ENCODE results near the gene CUTC. TPM values are rescaled to one million over a fixed set of nuclear protein-coding genes. Genes with fewer than 3 reads are reported as not detected.

Gene CUTC
- total RNA-seq, 2 experiments from 2014 or later: 25.6 to 28.2 TPM

DNA sequence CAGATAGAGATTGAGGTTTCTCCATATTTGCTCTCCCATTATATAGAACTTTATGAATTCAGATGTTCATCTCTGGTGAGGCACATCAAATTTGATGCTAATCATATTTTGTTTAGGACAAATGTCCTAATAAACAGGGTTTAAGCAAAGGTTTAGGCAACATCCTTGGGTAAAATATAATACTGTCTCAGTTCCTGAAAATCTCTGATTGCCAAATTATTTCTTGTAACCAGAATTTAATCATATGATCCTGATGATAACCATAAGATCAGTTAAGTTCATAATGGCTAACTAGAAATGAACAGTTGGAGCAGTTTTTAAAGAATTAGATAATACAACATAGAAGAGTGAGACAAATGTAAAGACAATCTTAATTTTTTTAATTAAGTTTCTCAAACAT is 18.6 kb downstream of the CUTC start:
- DNase-seq: no peak
- ChIA-PET CTCF (no interaction called here), POLR2A (no interaction called here)
- Mint-ChIP-seq H3K27ac (no peak overlapping the region), H3K36me3 (ENCODE audit: low read depth) (peaks cover 39% of the 10 kb centered on the region), H3K9me3 (no peaks in the 10 kb centered on the region), H3K27me3 (no peaks in the 10 kb centered on the region), H3K4me1 (no peaks in the 10 kb centered on the region), H3K4me3 (no peak overlapping the region)

DNA sequence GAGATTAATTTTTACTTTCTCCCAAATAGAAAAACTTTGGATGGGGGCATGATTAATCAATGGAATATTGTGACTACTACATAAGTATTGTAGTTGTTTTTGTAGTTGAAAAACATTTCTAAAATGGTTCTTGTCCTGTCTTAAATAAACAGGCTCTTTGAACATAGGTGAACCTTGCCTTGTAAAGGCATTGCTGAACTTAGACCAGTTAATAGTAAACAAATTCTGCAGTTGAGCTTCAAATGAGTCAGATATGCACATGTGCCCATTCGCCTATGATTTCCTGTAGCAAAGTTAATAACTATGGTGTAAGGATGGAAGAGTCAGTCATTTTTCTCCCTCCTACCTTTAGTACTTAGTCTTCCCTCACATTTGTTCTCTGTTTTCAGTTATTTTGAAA is 22.6 kb downstream of the CUTC start:
- H3K27ac Mint-ChIP-seq: no peak overlapping the region
- H3K36me3 Mint-ChIP-seq (ENCODE audit: low read depth): peaks cover 53% of the 10 kb centered on the region
- no peak for DNase-seq
- no peaks in the 10 kb centered on the region for H3K9me3 Mint-ChIP-seq
- H3K27me3 Mint-ChIP-seq: no peaks in the 10 kb centered on the region
- H3K4me3 Mint-ChIP-seq: no peak overlapping the region
- CTCF ChIA-PET: no interaction called here
- H3K4me1 Mint-ChIP-seq: no peaks in the 10 kb centered on the region
- POLR2A ChIA-PET: no interaction called here

DNA sequence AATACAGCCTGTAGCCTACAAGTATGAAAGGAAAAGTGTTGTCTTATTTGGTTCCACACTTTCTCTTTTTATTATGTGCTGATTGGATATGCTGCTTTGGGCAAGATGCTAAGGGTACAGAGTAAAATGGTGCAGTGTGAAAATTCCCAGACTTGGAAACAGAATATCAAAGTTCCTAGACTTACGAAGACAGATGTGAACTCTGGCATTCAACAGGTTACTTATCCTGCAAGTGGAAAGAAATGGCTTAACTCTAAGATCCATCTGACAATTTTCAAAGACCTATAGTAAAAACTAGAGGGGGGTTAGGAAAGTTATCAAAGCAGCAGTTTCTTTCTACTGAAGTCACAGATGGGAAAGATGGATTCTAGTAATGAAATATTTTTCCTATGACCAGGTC is 24.1 kb downstream of the CUTC start:
- H3K4me3 Mint-ChIP-seq: no peak overlapping the region
- no peaks in the 10 kb centered on the region for H3K4me1 Mint-ChIP-seq
- DNase-seq: no peak
- H3K27me3 Mint-ChIP-seq: no peaks in the 10 kb centered on the region
- ChIA-PET POLR2A (no interaction called here), CTCF (interaction anchor here (1.6 kb wide), 1 partner anchor 17 kb away, joined by 3 read pairs; no protein-coding TSS in a partner anchor)
- no peak overlapping the region for H3K27ac Mint-ChIP-seq
- no peaks in the 10 kb centered on the region for H3K9me3 Mint-ChIP-seq
- peaks cover 57% of the 10 kb centered on the region for H3K36me3 Mint-ChIP-seq (ENCODE audit: low read depth)

DNA sequence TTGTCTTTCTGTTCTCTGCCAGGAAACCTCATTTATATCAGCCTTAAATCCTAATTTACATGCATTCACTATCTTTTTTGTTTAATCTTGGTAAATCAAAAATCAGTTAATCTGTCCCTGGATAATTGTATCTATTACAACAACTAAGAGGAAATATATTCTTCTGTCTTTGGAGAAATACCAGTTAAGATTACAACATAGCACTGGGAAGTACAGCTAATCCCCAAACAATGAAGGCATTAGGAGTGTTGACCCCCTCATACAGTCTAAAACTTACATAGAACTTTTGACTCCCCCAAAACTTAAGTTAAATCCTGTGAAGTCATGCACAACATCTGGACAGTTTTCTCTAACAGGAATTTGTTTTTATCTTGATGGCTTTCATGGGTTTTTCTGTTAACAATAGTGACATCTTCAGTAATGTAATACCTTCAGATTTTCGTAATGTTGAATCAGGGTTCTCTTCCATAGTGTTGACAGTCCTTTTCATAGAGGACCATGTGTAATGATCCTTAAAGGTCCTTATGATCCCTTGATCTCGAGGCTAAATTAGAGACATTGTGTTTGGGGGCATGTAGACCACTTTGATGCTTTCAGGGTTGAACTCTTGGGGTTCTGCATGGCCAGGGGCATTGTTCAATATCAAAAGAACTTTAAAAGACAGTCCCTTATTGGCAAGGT is 26.3 kb downstream of the CUTC start:
- Mint-ChIP-seq H3K36me3 (ENCODE audit: low read depth) (peaks cover 62% of the 10 kb centered on the region), H3K27ac (no peak overlapping the region), H3K27me3 (no peaks in the 10 kb centered on the region), H3K4me1 (no peaks in the 10 kb centered on the region), H3K4me3 (no peak overlapping the region), H3K9me3 (peaks cover 5% of the 10 kb centered on the region)
- no peak for DNase-seq
- ChIA-PET POLR2A (no interaction called here), CTCF (no interaction called here)

DNA sequence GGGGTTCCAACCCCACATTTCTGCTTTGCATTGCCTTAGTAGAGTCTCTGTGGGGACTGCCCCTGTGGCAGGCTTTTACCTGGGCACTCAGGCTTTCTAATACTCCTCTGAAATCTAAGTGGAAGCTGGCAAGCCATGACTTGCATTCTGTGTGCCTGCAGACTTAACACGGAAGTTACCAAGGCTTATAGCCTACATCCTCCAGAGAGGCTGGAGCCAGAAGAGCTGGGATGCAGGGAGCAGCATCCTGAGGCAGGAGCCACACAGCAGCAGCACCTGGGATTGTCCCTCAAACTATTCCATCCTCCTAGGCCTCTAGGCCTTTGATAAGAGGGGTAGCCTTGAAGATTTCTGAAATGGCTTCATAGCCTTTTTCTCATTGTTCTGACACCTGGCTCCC is 28.3 kb downstream of the CUTC start:
- Mint-ChIP-seq H3K27me3 (no peaks in the 10 kb centered on the region), H3K9me3 (peaks cover 7% of the 10 kb centered on the region), H3K27ac (no peak overlapping the region), H3K36me3 (ENCODE audit: low read depth) (peaks cover 61% of the 10 kb centered on the region), H3K4me1 (peaks cover 6% of the 10 kb centered on the region), H3K4me3 (no peak overlapping the region)
- POLR2A ChIA-PET: no interaction called here
- CTCF ChIA-PET: no interaction called here
- no peak for DNase-seq

GRCh38 chr10:99761365-99761764 is 29.3 kb downstream of the CUTC start:
- Mint-ChIP-seq H3K4me3 (no peak overlapping the region), H3K27ac (no peak overlapping the region), H3K27me3 (no peaks in the 10 kb centered on the region), H3K9me3 (peaks cover 7% of the 10 kb centered on the region), H3K36me3 (ENCODE audit: low read depth) (peaks cover 51% of the 10 kb centered on the region), H3K4me1 (peaks cover 17% of the 10 kb centered on the region)
- DNase-seq: no peak
- ChIA-PET CTCF (no interaction called here), POLR2A (no interaction called here)

DNA sequence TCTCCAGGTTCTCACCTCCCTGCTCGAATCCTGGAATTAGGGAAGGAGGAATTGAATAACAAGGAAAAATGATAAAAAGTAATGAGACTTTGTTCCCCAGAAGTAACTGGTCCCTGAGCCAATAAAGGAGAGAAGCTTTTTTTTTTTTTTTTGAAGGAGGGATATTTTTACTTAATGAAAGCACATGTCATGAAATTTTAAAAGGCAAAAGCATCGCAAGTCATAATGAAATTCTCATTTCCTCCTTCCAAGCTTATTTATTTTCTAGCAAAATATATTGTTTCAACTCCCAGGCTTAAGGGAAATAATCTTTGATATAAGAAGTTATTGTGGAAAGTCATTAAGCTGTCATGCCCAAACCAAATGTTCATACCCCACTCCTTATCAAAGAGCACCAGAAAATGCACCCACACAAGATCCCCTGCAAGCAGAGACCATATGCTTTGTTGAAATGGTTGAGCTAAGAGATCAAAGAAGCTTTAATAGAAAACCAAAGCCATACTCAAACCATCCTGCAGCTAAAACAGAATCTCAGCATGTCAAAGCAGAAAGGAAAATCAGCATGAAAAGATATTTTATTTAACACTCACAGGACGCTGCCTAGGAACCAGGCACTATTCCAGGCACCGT is 33.8 kb downstream of the CUTC start:
- H3K27ac Mint-ChIP-seq: no peak overlapping the region
- H3K27me3 Mint-ChIP-seq: no peaks in the 10 kb centered on the region
- POLR2A ChIA-PET: interaction anchor here (0.7 to 0.9 kb wide), 2 partner anchors 229 to 404 kb away, joined by 3 read pairs; no protein-coding TSS in a partner anchor

GRCh38 chr10:99766302-99766681 is 34.3 kb downstream of the CUTC start:
- POLR2A ChIA-PET: interaction anchor here (0.8 to 0.9 kb wide), 2 partner anchors 34 to 228 kb away, joined by 3 read pairs; partner anchors contain the start of genes COX15 and CUTC

More for the DNA sequence above, 33.8 kb downstream of the CUTC start:
- Mint-ChIP-seq H3K4me3 (no peak overlapping the region), H3K9me3 (peaks cover 9% of the 10 kb centered on the region), H3K4me1 (peaks cover 24% of the 10 kb centered on the region), H3K36me3 (ENCODE audit: low read depth) (peaks cover 20% of the 10 kb centered on the region)
- CTCF ChIA-PET: interaction anchor here (0.9 to 1.2 kb wide), 3 partner anchors 17 to 280 kb away, joined by 3 read pairs; no protein-coding TSS in a partner anchor
- DNase-seq: no peak

GRCh38 chr10:99767901-99768300 is 35.9 kb downstream of the CUTC start:
- no peak overlapping the region for H3K4me3 Mint-ChIP-seq
- ChIA-PET POLR2A (no interaction called here), CTCF (interaction anchor here (1.0 kb wide), 1 partner anchor 15 kb away, joined by 3 read pairs; no protein-coding TSS in a partner anchor)
- H3K4me1 Mint-ChIP-seq: peaks cover 24% of the 10 kb centered on the region
- peaks cover 5% of the 10 kb centered on the region for H3K9me3 Mint-ChIP-seq
- H3K36me3 Mint-ChIP-seq (ENCODE audit: low read depth): peaks cover 7% of the 10 kb centered on the region
- no peak for DNase-seq
- H3K27me3 Mint-ChIP-seq: no peaks in the 10 kb centered on the region
- no peak overlapping the region for H3K27ac Mint-ChIP-seq

More at GRCh38 chr10:99766302-99766681, 34.3 kb downstream of the CUTC start:
- Mint-ChIP-seq H3K27me3 (no peaks in the 10 kb centered on the region), H3K36me3 (ENCODE audit: low read depth) (peaks cover 16% of the 10 kb centered on the region), H3K4me3 (no peak overlapping the region), H3K9me3 (peaks cover 9% of the 10 kb centered on the region), H3K27ac (no peak overlapping the region), H3K4me1 (peaks cover 24% of the 10 kb centered on the region)
- DNase-seq: peak; percentile 32
- CTCF ChIA-PET: interaction anchor here (0.9 to 1.2 kb wide), 3 partner anchors 17 to 279 kb away, joined by 3 read pairs; no protein-coding TSS in a partner anchor

DNA sequence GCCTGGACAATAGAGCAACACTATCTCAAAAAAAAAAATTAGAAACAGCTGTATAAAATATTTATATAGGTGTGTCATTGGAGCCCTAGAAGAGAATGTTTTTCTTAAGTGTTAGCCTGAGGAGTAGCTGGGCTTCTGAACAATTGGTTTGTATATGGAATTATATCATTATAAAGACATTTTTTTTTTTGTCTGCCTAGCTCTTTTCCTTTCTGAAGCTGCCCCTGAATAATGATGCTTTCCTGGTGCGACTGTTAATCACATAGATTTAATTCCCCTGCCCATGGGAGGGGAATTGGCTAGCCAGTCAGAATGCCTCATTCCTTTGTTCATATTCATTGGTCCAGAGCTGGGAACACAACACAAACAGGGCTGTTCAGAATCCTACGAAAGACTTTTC is 36.5 kb downstream of the CUTC start:
- ChIA-PET CTCF (interaction anchor here (1.0 kb wide), 1 partner anchor 16 kb away, joined by 3 read pairs; no protein-coding TSS in a partner anchor), POLR2A (no interaction called here)
- peaks cover 24% of the 10 kb centered on the region for H3K4me1 Mint-ChIP-seq
- H3K36me3 Mint-ChIP-seq (ENCODE audit: low read depth): peaks cover 4% of the 10 kb centered on the region
- no peak for DNase-seq
- no peaks in the 10 kb centered on the region for H3K27me3 Mint-ChIP-seq
- no peak overlapping the region for H3K4me3 Mint-ChIP-seq
- H3K9me3 Mint-ChIP-seq: peaks cover 3% of the 10 kb centered on the region
- no peak overlapping the region for H3K27ac Mint-ChIP-seq

DNA sequence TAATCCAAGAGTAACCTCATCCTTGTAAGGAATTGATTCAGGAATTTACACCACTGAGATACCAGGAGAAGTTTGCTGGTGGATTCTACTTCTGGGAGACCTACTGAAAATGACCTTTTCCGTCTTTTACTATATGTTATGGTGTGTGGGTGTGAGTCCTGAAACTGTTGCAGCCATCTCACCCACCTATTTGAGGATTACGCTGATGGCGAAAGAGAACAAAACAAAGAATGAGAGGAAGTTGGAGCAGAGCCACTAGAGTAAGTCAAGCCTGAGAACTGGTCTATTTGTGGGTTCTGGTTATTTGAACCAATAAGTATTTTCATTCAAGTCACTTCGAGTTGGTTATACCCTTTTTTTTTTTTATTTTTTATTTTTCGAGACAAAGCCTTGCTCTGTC is 37.7 kb downstream of the CUTC start:
- ChIA-PET CTCF (no interaction called here), POLR2A (no interaction called here)
- Mint-ChIP-seq H3K36me3 (ENCODE audit: low read depth) (no peaks in the 10 kb centered on the region), H3K27ac (no peak overlapping the region), H3K4me1 (peaks cover 20% of the 10 kb centered on the region), H3K9me3 (peaks cover 3% of the 10 kb centered on the region), H3K27me3 (no peaks in the 10 kb centered on the region), H3K4me3 (no peak overlapping the region)
- DNase-seq: no peak

DNA sequence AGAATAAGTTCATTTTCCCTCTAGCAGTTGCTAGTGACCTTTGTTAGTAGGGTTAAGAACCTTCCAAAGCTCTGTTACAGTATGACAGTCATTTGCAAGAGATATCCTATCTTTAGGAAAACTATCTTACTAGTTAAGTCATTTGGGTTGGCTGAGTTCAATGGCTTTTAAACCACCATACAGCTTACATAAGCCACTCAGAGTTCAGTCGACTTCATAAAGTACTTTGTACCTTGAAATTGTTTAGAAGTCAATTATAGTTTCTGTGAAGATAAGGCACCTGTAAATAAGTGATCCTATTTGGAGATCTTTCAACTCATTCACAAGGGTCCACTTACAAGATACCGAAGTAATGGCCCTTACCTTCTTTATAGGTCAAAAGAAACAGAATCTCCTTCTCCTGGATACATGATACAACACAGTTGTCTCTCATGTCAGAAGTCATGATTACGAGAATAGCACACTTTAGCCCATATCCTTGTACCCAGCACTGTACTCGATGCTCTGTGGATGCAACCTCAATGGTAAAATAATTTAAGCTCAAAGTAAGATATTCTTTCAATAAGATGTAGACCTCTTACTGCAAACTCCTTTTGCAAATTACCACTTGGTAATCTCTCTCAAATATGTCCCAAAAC is 38.5 kb downstream of the CUTC start:
- DNase-seq: no peak
- Mint-ChIP-seq H3K27ac (no peak overlapping the region), H3K4me1 (peaks cover 15% of the 10 kb centered on the region), H3K9me3 (peaks cover 3% of the 10 kb centered on the region), H3K36me3 (ENCODE audit: low read depth) (no peaks in the 10 kb centered on the region), H3K4me3 (no peak overlapping the region), H3K27me3 (no peaks in the 10 kb centered on the region)
- CTCF ChIA-PET: no interaction called here
- POLR2A ChIA-PET: no interaction called here

- H3K27ac Mint-ChIP-seq: no peak overlapping the region
- POLR2A ChIA-PET: no interaction called here
- CTCF ChIA-PET: no interaction called here
- no peak overlapping the region for H3K4me3 Mint-ChIP-seq
- H3K36me3 Mint-ChIP-seq (ENCODE audit: low read depth): no peaks in the 10 kb centered on the region
- H3K27me3 Mint-ChIP-seq: no peaks in the 10 kb centered on the region
- no peak for DNase-seq
- H3K9me3 Mint-ChIP-seq: no peaks in the 10 kb centered on the region
- H3K4me1 Mint-ChIP-seq: peaks cover 6% of the 10 kb centered on the region
Measured at GRCh38 chr10:99775850-99776249, 43.8 kb downstream of the CUTC start.

Measured in activated CD4-positive, alpha-beta memory T cell treated with anti-CD3 and anti-CD28 coated beads, Interleukin-2, amount 10 ng/mL, durations not matched to agents 7 days and 5 days (primary cell).